Endothelial cell of umbilical vein (primary cell): ENCODE data around the gene WBP1L. TPM values are rescaled to one million over a fixed set of nuclear protein-coding genes. Genes with fewer than 3 reads are reported as not detected.

Experiments
- BruUV-seq: library from RNA; stranded (reverse); fragments of 400-500 nt; replicated peaks from 2 replicates; lab custom pipeline; 2021; lab: Mats Ljungman, UMichigan
- CTCF ChIA-PET: fragments of 300-600, 350-600 bp; sonication (Branson Sonifier 250); formaldehyde crosslinking; loops from one replicate; lab custom pipeline; 2021; ENCODE audit warnings: antibody characterized with exemption, inconsistent platforms; lab: Charles Lee
- POLR2A ChIA-PET: fragments of 300-600, 350-600 bp; sonication (Branson Sonifier 250); formaldehyde crosslinking; loops from one replicate; lab custom pipeline; 2021; ENCODE audit warnings: antibody characterized with exemption, inconsistent platforms; lab: Charles Lee
- DNase-seq: peaks from one replicate; pipeline ENCODE4 v3.0.0-alpha.2; 2011; ENCODE audit warnings: low read depth, low spot score
- FAIRE-seq: peaks from 2 replicates; lab custom pipeline; 2011; peaks lifted over from hg19 to GRCh38; lab: Jason Lieb, UNC
- H2AFZ ChIP-seq: 2 replicates; pipeline ENCODE4 v1.6.0; 2012; ENCODE audit warnings: low read depth, low read length, control low read depth, inconsistent platforms
- H3K27ac ChIP-seq: 2 replicates; pipeline ENCODE4 v1.5.1; 2011; ENCODE audit warnings: low read depth, mild to moderate bottlenecking, control low read depth, low read length, moderate library complexity; ENCODE audit not compliant: insufficient read depth
- H3K27me3 ChIP-seq, 2 experiments: 2 replicates each; pipeline versions ENCODE4 v1.6.0 to v1.6.1; 2011; ENCODE audit warnings: low read length in 2 of 2, mixed read lengths in 1 of 2; ENCODE audit not compliant: control insufficient read depth in 2 of 2, insufficient read depth in 2 of 2
- H3K36me3 ChIP-seq, 2 experiments: 2 replicates in 1 of 2; 3 replicates in 1 of 2; pipeline ENCODE4 v1.5.1; 2011; ENCODE audit warnings: low read length in 2 of 2, mild to moderate bottlenecking in 1 of 2, moderate library complexity in 1 of 2; ENCODE audit not compliant: control insufficient read depth in 2 of 2, insufficient read depth in 2 of 2; ENCODE audit errors: extremely low read depth in 1 of 2
- H3K4me1 ChIP-seq: 3 replicates; pipeline ENCODE4 v1.5.1; 2011; ENCODE audit warnings: mild to moderate bottlenecking, low read length; ENCODE audit not compliant: control insufficient read depth, insufficient read depth; ENCODE audit errors: extremely low read depth
- H3K4me2 ChIP-seq: 2 replicates; pipeline ENCODE4 v1.6.1; 2011; ENCODE audit warnings: low read length, control low read depth, mixed read lengths; ENCODE audit not compliant: insufficient read depth
- H3K4me3 ChIP-seq, 3 experiments: fragments of 200-600 bp in 1 of 3; sonication (generic), shearing (Covaris generic) in 1 of 3; replicated peaks in 1 of 3; 2 replicates each; pipeline ENCODE4 v1.5.1; 2011 to 2016; ENCODE audit warnings: control low read depth in 3 of 3, low read length in 3 of 3, mild to moderate bottlenecking in 2 of 3, inconsistent platforms in 1 of 3, low read depth in 1 of 3, moderate library complexity in 1 of 3; ENCODE audit not compliant: insufficient read depth in 1 of 3
- H3K79me2 ChIP-seq: 2 replicates; pipeline ENCODE4 v1.6.0; 2012; ENCODE audit warnings: low read length, inconsistent platforms; ENCODE audit not compliant: control insufficient read depth, insufficient read depth
- H3K9ac ChIP-seq: replicated peaks from 2 replicates; pipeline ENCODE3; 2011; ENCODE audit warnings: low read length, control low read depth; ENCODE audit not compliant: insufficient read depth; ENCODE audit errors: extremely low read depth
- H3K9me1 ChIP-seq: replicated peaks from 3 replicates; pipeline ENCODE4 v1.6.0; 2011; ENCODE audit warnings: mild to moderate bottlenecking, low read length; ENCODE audit not compliant: control insufficient read depth, insufficient read depth; ENCODE audit errors: extremely low read depth
- H3K9me3 ChIP-seq: replicated peaks from 2 replicates; pipeline ENCODE4 v1.5.1; 2012; ENCODE audit warnings: low read length, inconsistent platforms; ENCODE audit not compliant: control insufficient read depth, insufficient read depth
- H4K20me1 ChIP-seq: replicated peaks from 2 replicates; pipeline ENCODE3; 2011; ENCODE audit warnings: mild to moderate bottlenecking, low read length; ENCODE audit not compliant: control insufficient read depth, insufficient read depth; ENCODE audit errors: extremely low read depth
- EZH2 ChIP-seq: IDR thresholded peaks from 2 replicates; pipeline ENCODE4 v1.6.1; 2012; ENCODE audit warnings: borderline replicate concordance, low read depth, mild to moderate bottlenecking, moderate library complexity, low read length, inconsistent platforms; ENCODE audit not compliant: severe bottlenecking
- FOS ChIP-seq: IDR thresholded peaks from 2 replicates; pipeline ENCODE4 v1.6.1; 2011; ENCODE audit warnings: mild to moderate bottlenecking, low read length, moderate library complexity, borderline replicate concordance; ENCODE audit not compliant: insufficient read depth
- MYC ChIP-seq: IDR thresholded peaks from one replicate; pipeline ENCODE4 v1.6.1; 2011; ENCODE audit warnings: mild to moderate bottlenecking, low read depth, low read length
- POLR2A ChIP-seq: IDR thresholded peaks from 2 replicates; pipeline ENCODE4 v1.6.1; 2012; ENCODE audit warnings: low read depth, mild to moderate bottlenecking, control low read depth, low read length
- POLR2AphosphoS5 ChIP-seq: IDR thresholded peaks from 2 replicates; pipeline ENCODE4 v1.6.1; 2012; ENCODE audit warnings: low read depth, mild to moderate bottlenecking, control low read depth, low read length, moderate library complexity; ENCODE audit not compliant: insufficient read depth
- dilution Hi-C: fragments of 300-500 bp; cut with MboI; formaldehyde crosslinking; loops from one replicate; pipeline ENCODE4 v1.15.0; 2019; ENCODE audit warnings: low sequenced_read_pairs; ENCODE audit not compliant: extremely low pct_ligation_motif_present
- intact Hi-C: fragments of 100-400 bp; cut with micrococcal nuclease; formaldehyde crosslinking; loops from one replicate; pipeline ENCODE4 v1.10.0; 2022
- polyA plus RNA-seq, 4 experiments: library from polyadenylated mRNA; depleted of rRNA in 3 of 4; stranded (reverse) in 3 of 4; unstranded in 1 of 4; fragments of >200 nt; gene quantifications; 2 replicates each; pipeline versions ENCODE4 v1.2.1 to v1.2.3, GENCODE V29; 2011 to 2012; ENCODE audit warnings: missing spikeins in 1 of 4
- total RNA-seq: library from RNA; stranded (reverse); gene quantifications from 2 replicates; pipeline ENCODE4 v1.2.3, GENCODE V29; 2021
- TF ChIP-seq, protein P1 (sequence below), 2 donors: IDR thresholded peaks; 1 replicate in 1 of 2; 2 replicates in 1 of 2; pipeline ENCODE4 v1.5.1; 2011; ENCODE audit warnings: low read length in 2 of 2, mild to moderate bottlenecking in 2 of 2, moderate library complexity in 2 of 2, control low read depth in 1 of 2, inconsistent platforms in 1 of 2, low read depth in 1 of 2; ENCODE audit not compliant: insufficient read depth in 1 of 2; ENCODE audit errors: extremely low read depth in 1 of 2
- TF ChIP-seq, protein P2 (sequence below): IDR thresholded peaks from 2 replicates; pipeline ENCODE4 v1.6.1; 2011; ENCODE audit not compliant: insufficient read depth, insufficient read length

Gene WBP1L
- total and polyA plus RNA-seq, 2 donors (not counting 3 experiments of a cell fraction or from before 2014, with no cell fraction given): 46.0 to 70.3 TPM

DNA sequence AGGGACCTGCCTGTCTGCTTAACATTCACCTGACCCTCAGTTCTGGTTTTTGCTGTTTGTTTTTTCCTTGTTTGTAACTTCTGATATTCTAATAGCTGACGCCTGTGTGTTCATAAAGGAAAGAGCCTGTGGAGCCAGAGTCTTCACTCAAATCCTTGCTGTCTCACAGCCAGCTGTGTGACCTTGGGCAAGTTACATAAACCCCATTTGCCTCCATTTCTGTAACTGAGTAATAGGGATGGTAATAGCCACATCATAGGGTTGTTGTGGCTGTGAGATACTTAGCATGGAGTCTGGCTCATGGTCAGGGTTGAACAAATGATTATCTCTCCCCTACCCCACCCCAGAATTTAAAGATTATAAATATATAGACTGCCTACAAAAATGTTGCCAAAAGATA lies 27.0 kb downstream of the WBP1L start:
- Histone ChIP-seq H3K27ac (no peak overlapping the region), H3K9me1 (no peaks in the 10 kb centered on the region), H2AFZ (no peak overlapping the region), H3K4me2 (no peak overlapping the region), H3K27me3 (no peaks in the 10 kb centered on the region), H3K4me1 (peaks cover 33% of the 10 kb centered on the region), H3K9me3 (no peaks in the 10 kb centered on the region), H3K4me3 (no peak overlapping the region), H3K36me3 (no peaks in the 10 kb centered on the region), H4K20me1 (no peaks in the 10 kb centered on the region), H3K9ac (no peak overlapping the region), H3K79me2 (peaks cover 11% of the 10 kb centered on the region)
- BruUV-seq: no TSS peak
- ChIA-PET CTCF (interaction anchor here (1.0 to 1.2 kb wide), 2 partner anchors 17 to 19 kb away, joined by 3 read pairs; no protein-coding TSS in a partner anchor), POLR2A (no interaction called here)
- FAIRE-seq (no peak), DNase-seq (no peak)
- no peak for TF ChIP-seq MYC
- no peak for TF ChIP-seq EZH2
- TF ChIP-seq, protein P1, sequence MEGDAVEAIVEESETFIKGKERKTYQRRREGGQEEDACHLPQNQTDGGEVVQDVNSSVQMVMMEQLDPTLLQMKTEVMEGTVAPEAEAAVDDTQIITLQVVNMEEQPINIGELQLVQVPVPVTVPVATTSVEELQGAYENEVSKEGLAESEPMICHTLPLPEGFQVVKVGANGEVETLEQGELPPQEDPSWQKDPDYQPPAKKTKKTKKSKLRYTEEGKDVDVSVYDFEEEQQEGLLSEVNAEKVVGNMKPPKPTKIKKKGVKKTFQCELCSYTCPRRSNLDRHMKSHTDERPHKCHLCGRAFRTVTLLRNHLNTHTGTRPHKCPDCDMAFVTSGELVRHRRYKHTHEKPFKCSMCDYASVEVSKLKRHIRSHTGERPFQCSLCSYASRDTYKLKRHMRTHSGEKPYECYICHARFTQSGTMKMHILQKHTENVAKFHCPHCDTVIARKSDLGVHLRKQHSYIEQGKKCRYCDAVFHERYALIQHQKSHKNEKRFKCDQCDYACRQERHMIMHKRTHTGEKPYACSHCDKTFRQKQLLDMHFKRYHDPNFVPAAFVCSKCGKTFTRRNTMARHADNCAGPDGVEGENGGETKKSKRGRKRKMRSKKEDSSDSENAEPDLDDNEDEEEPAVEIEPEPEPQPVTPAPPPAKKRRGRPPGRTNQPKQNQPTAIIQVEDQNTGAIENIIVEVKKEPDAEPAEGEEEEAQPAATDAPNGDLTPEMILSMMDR (IDR thresholded peaks at IDR 0.05; ENCODE audit: extremely low read depth in 1 of 2, insufficient read depth in 1 of 2, low read depth in 1 of 2, low read length in 2 of 2): no peak
- no peak for TF ChIP-seq FOS
- no peak for TF ChIP-seq POLR2A
- TF ChIP-seq POLR2AphosphoS5: no peak
- intact Hi-C loops (no loop called here), dilution Hi-C loops (no loop called here)

DNA sequence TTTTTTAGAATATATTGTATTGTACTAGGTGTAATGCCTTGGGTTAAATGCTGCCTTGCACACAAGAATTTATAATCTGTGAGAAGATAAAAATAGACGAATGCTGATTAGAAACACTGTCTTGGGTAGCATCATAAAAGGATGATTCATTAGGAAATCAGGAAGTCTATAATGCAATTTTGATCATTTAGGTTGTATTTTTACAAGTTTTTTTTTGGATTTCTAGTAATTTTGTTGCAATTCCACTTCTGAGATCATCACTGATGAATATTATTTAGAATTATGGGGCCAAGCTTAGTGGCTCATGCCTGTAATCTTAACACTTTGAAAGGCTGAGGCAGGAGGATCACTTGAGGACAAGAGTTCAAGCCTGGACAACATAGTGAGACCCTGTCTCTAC lies 29.6 kb downstream of the WBP1L start:
- no peaks in the 10 kb centered on the region for H3K9me1 ChIP-seq
- H4K20me1 ChIP-seq: no peaks in the 10 kb centered on the region
- H3K9me3 ChIP-seq: no peaks in the 10 kb centered on the region
- dilution Hi-C loops: no loop called here
- POLR2A ChIA-PET: no interaction called here
- DNase-seq: no peak
- H3K36me3 ChIP-seq: no peaks in the 10 kb centered on the region
- H3K27me3 ChIP-seq: no peaks in the 10 kb centered on the region
- intact Hi-C loops: no loop called here
- no TSS peak for BruUV-seq
- CTCF ChIA-PET: interaction anchor here (0.8 to 1.6 kb wide), 3 partner anchors 20 to 290 kb away, joined by 3 read pairs; no protein-coding TSS in a partner anchor
- H3K9ac ChIP-seq: no peak overlapping the region
- H3K79me2 ChIP-seq: peaks cover 20% of the 10 kb centered on the region
- TF ChIP-seq EZH2: no peak
- no peak for TF ChIP-seq FOS
- TF ChIP-seq, protein P2, sequence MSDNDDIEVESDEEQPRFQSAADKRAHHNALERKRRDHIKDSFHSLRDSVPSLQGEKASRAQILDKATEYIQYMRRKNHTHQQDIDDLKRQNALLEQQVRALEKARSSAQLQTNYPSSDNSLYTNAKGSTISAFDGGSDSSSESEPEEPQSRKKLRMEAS: no peak
- no peak for TF ChIP-seq POLR2AphosphoS5
- no peak overlapping the region for H2AFZ ChIP-seq
- H3K4me2 ChIP-seq: no peak overlapping the region
- no peak for FAIRE-seq
- no peak overlapping the region for H3K4me3 ChIP-seq
- no peak overlapping the region for H3K27ac ChIP-seq
- peaks cover 51% of the 10 kb centered on the region for H3K4me1 ChIP-seq
